ENCODE data around the gene GRHL1.

GRCh38 chr2:10031886-10032745 lies 80.6 kb downstream of the GRHL1 start:
- TF ChIP-seq CTCF (conservative IDR thresholded peaks at IDR 0.05; ENCODE audit: low read depth, low read length) = no peak
- TF ChIP-seq EZH2 (IDR thresholded peaks at IDR 0.05; ENCODE audit: low read length, unreplicated experiment) = no peak

Data from PC-3 (cell line).